Sciatic nerve (tissue), 2 donors: ENCODE data around the gene SLC6A1. TPM values are rescaled to one million over a fixed set of nuclear protein-coding genes. Genes with fewer than 3 reads are reported as not detected.
A peak's percentile ranks its signal among the peaks of the same experiment; 100 is the strongest.

Source experiments
- ATAC-seq: fragments of 200-7000 bp; cut with Tn5 transposase; one replicate; pipeline ENCODE4 v1.9.1; 2020; ENCODE audit warnings: mild to moderate bottlenecking, moderate library complexity
- DNase-seq: peaks from one replicate; pipeline ENCODE4 v3.0.0-alpha.2; 2020; ENCODE audit warnings: low spot score
- intact Hi-C: fragments of 100-400 bp; cut with DNase I; formaldehyde crosslinking; loops from one replicate; pipeline ENCODE4 v1.14.2; 2022
- total RNA-seq: library from RNA; stranded (reverse); fragmentation: NEBNext Ultra II Directional; extraction: Animal tissue kit (Norgen Biotek cat#: 25700); gene quantifications from one replicate; pipeline ENCODE4 v1.2.1, GENCODE V29; 2021
- donor health status: DM: no; HTN: no; CAD: no.
- donor health status: DM: no; HTN: no; CAD: no.

Gene SLC6A1
- total RNA-seq, 1 donor from 2014 or later, result 10.9 TPM

GRCh38 chr3:11006986-11007933 is 14.7 kb downstream of the SLC6A1 start:
- DNase-seq, result no peak
- intact Hi-C loops, result no loop called here
- no peak for ATAC-seq

GRCh38 chr3:11009898-11010297 is 17.4 kb downstream of the SLC6A1 start:
- intact Hi-C loops, result no loop called here
- ATAC-seq (no peak), DNase-seq (no peak)

- DNase-seq (no peak), ATAC-seq (peak; percentile 82)
- intact Hi-C loops, result no loop called here
Measured at GRCh38 chr3:11010426-11011165, 18.0 kb downstream of the SLC6A1 start.

GRCh38 chr3:11014253-11014652 is 21.7 kb downstream of the SLC6A1 start:
- intact Hi-C loops, result no loop called here
- DNase-seq (no peak), ATAC-seq (no peak)

GRCh38 chr3:11014752-11015151 is 22.2 kb downstream of the SLC6A1 start:
- no peak for DNase-seq

GRCh38 chr3:11015369-11015768 is 22.8 kb downstream of the SLC6A1 start:
- intact Hi-C loops, result no loop called here
- no peak for ATAC-seq

More at GRCh38 chr3:11014752-11015151, 22.2 kb downstream of the SLC6A1 start:
- intact Hi-C loops, result no loop called here
- no peak for ATAC-seq

GRCh38 chr3:11016727-11017126 is 24.2 kb downstream of the SLC6A1 start:
- intact Hi-C loops, result no loop called here
- no peak for DNase-seq
- ATAC-seq, result no peak

More at GRCh38 chr3:11015369-11015768, 22.8 kb downstream of the SLC6A1 start:
- no peak for DNase-seq

- intact Hi-C loops, result no loop called here
- no peak for DNase-seq
- ATAC-seq, result no peak
Measured at GRCh38 chr3:11019116-11019819, 26.7 kb downstream of the SLC6A1 start.

GRCh38 chr3:11020764-11021163 is 28.2 kb downstream of the SLC6A1 start:
- intact Hi-C loops, result no loop called here
- ATAC-seq, result no peak
- no peak for DNase-seq

GRCh38 chr3:11021611-11022011 is 29.1 kb downstream of the SLC6A1 start:
- DNase-seq (no peak), ATAC-seq (no peak)
- intact Hi-C loops, result no loop called here

GRCh38 chr3:11022115-11022514 is 29.6 kb downstream of the SLC6A1 start:
- ATAC-seq (no peak), DNase-seq (no peak)
- intact Hi-C loops, result no loop called here

GRCh38 chr3:11024181-11024580 is 31.6 kb downstream of the SLC6A1 start:
- ATAC-seq, result no peak
- no peak for DNase-seq
- intact Hi-C loops, result no loop called here

- no peak for ATAC-seq
- no peak for DNase-seq
- intact Hi-C loops, result no loop called here
Measured at GRCh38 chr3:11029948-11030347, 37.4 kb downstream of the SLC6A1 start.

GRCh38 chr3:11033871-11034270 is 41.3 kb downstream of the SLC6A1 start:
- DNase-seq (no peak), ATAC-seq (no peak)
- intact Hi-C loops, result no loop called here

- intact Hi-C loops, result no loop called here
- ATAC-seq, result peak; percentile 65
- no peak for DNase-seq
Measured at GRCh38 chr3:11034309-11034985, 41.9 kb downstream of the SLC6A1 start.

- intact Hi-C loops, result no loop called here
- no peak for ATAC-seq
- DNase-seq, result no peak
Measured at GRCh38 chr3:11035757-11036505, 43.4 kb downstream of the SLC6A1 start.

- ATAC-seq, result no peak
- intact Hi-C loops, result no loop called here
- DNase-seq, result no peak
Measured at GRCh38 chr3:11037241-11037873, 44.8 kb downstream of the SLC6A1 start.

- intact Hi-C loops, result no loop called here
- no peak for DNase-seq
- ATAC-seq, result no peak
Measured at GRCh38 chr3:11037976-11038375, 45.4 kb downstream of the SLC6A1 start.
